ENCODE results near the gene EXTL2.
A peak's percentile ranks its signal among the peaks of the same experiment; 100 is the strongest.
"Not testable (repeated sequence)": the region's sequence is repeated elsewhere in the genome, so short reads cannot be mapped to it uniquely, and the experiment has no call there.

Gene EXTL2

GRCh38 chr1:100903777-100904176 lies 9.1 kb upstream of the EXTL2 start:
- Histone ChIP-seq H3K4me3 (ENCODE audit: extremely low read depth, insufficient read depth, low read length, poor library complexity, severe bottlenecking) (no peak overlapping the region), H3K36me3 (ENCODE audit: control insufficient read depth, insufficient read depth, low read length) (peaks cover 50% of the 10 kb centered on the region), H3K9me3 (ENCODE audit: control insufficient read depth, low read length) (no peaks in the 10 kb centered on the region), H3K4me1 (ENCODE audit: control insufficient read depth, insufficient read depth, low read length, poor library complexity, severe bottlenecking) (no peaks in the 10 kb centered on the region), H3K27ac (ENCODE audit: low read depth, low read length, severe bottlenecking) (no peak overlapping the region)
- WGBS, 2 experiments (ENCODE audit: insufficient coverage in 2 of 2) = 100% methylated on average over 1 of the region's 1 CpG

- no peak overlapping the region for H3K27ac ChIP-seq (ENCODE audit: low read depth, low read length, severe bottlenecking)
- no peaks in the 10 kb centered on the region for H3K4me1 ChIP-seq (ENCODE audit: control insufficient read depth, insufficient read depth, low read length, poor library complexity, severe bottlenecking)
- no peaks in the 10 kb centered on the region for H3K9me3 ChIP-seq (ENCODE audit: control insufficient read depth, low read length)
- 100% methylated on average over 1 of the region's 1 CpG; no CpG with 5 or more reads in 1 of the 2 experiments for WGBS, 2 experiments (ENCODE audit: insufficient coverage in 2 of 2)
- H3K36me3 ChIP-seq (ENCODE audit: control insufficient read depth, insufficient read depth, low read length) = peaks cover 43% of the 10 kb centered on the region
- no peak overlapping the region for H3K4me3 ChIP-seq (ENCODE audit: extremely low read depth, insufficient read depth, low read length, poor library complexity, severe bottlenecking)
Observed at GRCh38 chr1:100902365-100902764, 7.7 kb upstream of the EXTL2 start.

GRCh38 chr1:100896481-100896982 lies 1.9 kb upstream of the EXTL2 start:
- no peaks in the 10 kb centered on the region for H3K4me1 ChIP-seq (ENCODE audit: control insufficient read depth, insufficient read depth, low read length, poor library complexity, severe bottlenecking)
- no peaks in the 10 kb centered on the region for H3K9me3 ChIP-seq (ENCODE audit: control insufficient read depth, low read length)
- peaks cover 24% of the 10 kb centered on the region for H3K36me3 ChIP-seq (ENCODE audit: control insufficient read depth, insufficient read depth, low read length)
- H3K4me3 ChIP-seq (ENCODE audit: extremely low read depth, insufficient read depth, low read length, poor library complexity, severe bottlenecking) = peak overlapping the region; percentile 94
- WGBS, 2 experiments (ENCODE audit: insufficient coverage in 2 of 2) = 0 to 2% methylated on average over 7 to 10 of the region's 12 CpGs
- H3K27ac ChIP-seq (ENCODE audit: low read depth, low read length, severe bottlenecking) = peak overlapping the region; percentile 84

GRCh38 chr1:100895540-100896480 lies 1.2 kb upstream of the EXTL2 start, which contains the start of gene SLC30A7:
TSS of gene SLC30A7 (plus strand) at chr1:100896090. CDS start at chr1:100896263, 173 bp downstream.
- H3K27ac ChIP-seq (ENCODE audit: low read depth, low read length, severe bottlenecking) = peak within 1 kb of the TSS; percentile 97
- 0 to 1% methylated on average over 27 of the region's 62 CpGs for WGBS, 2 experiments (ENCODE audit: insufficient coverage in 2 of 2)
- peaks cover 32% of the 10 kb centered on the region for H3K36me3 ChIP-seq (ENCODE audit: control insufficient read depth, insufficient read depth, low read length)
- peaks cover 4% of the 10 kb centered on the region for H3K9me3 ChIP-seq (ENCODE audit: control insufficient read depth, low read length)
- peak within 1 kb of the TSS; percentile 94 for H3K4me3 ChIP-seq (ENCODE audit: extremely low read depth, insufficient read depth, low read length, poor library complexity, severe bottlenecking)
- no peaks in the 10 kb centered on the region for H3K4me1 ChIP-seq (ENCODE audit: control insufficient read depth, insufficient read depth, low read length, poor library complexity, severe bottlenecking)

- no peak overlapping the region for H3K27ac ChIP-seq (ENCODE audit: low read depth, low read length, severe bottlenecking)
- H3K4me1 ChIP-seq (ENCODE audit: control insufficient read depth, insufficient read depth, low read length, poor library complexity, severe bottlenecking) = no peaks in the 10 kb centered on the region
- H3K9me3 ChIP-seq (ENCODE audit: control insufficient read depth, low read length) = peaks cover 16% of the 10 kb centered on the region
- no CpG with 5 or more reads among the region's 2 CpGs for WGBS, 2 experiments (ENCODE audit: insufficient coverage in 2 of 2)
- peak overlapping the region; percentile 94 for H3K4me3 ChIP-seq (ENCODE audit: extremely low read depth, insufficient read depth, low read length, poor library complexity, severe bottlenecking)
- peaks cover 39% of the 10 kb centered on the region for H3K36me3 ChIP-seq (ENCODE audit: control insufficient read depth, insufficient read depth, low read length)
Observed at GRCh38 chr1:100893718-100894117, 924 bp downstream of the EXTL2 start.

- WGBS, 2 experiments (ENCODE audit: insufficient coverage in 2 of 2) = 100% methylated on average over 1 of the region's 3 CpGs
- Histone ChIP-seq H3K9me3 (ENCODE audit: control insufficient read depth, low read length) (peaks cover 22% of the 10 kb centered on the region), H3K4me1 (ENCODE audit: control insufficient read depth, insufficient read depth, low read length, poor library complexity, severe bottlenecking) (no peaks in the 10 kb centered on the region), H3K27ac (ENCODE audit: low read depth, low read length, severe bottlenecking) (no peak overlapping the region), H3K4me3 (ENCODE audit: extremely low read depth, insufficient read depth, low read length, poor library complexity, severe bottlenecking) (no peak overlapping the region), H3K36me3 (ENCODE audit: control insufficient read depth, insufficient read depth, low read length) (peaks cover 44% of the 10 kb centered on the region)
Observed at GRCh38 chr1:100892554-100892953, 2.1 kb downstream of the EXTL2 start.

GRCh38 chr1:100891380-100891779 lies 3.3 kb downstream of the EXTL2 start:
- H3K27ac ChIP-seq (ENCODE audit: low read depth, low read length, severe bottlenecking) = no peak overlapping the region
- WGBS, 2 experiments (ENCODE audit: insufficient coverage in 2 of 2) = 94 to 100% methylated on average over 1 of the region's 1 CpG
- no peak overlapping the region for H3K4me3 ChIP-seq (ENCODE audit: extremely low read depth, insufficient read depth, low read length, poor library complexity, severe bottlenecking)
- H3K9me3 ChIP-seq (ENCODE audit: control insufficient read depth, low read length) = peaks cover 22% of the 10 kb centered on the region
- no peaks in the 10 kb centered on the region for H3K4me1 ChIP-seq (ENCODE audit: control insufficient read depth, insufficient read depth, low read length, poor library complexity, severe bottlenecking)
- peaks cover 53% of the 10 kb centered on the region for H3K36me3 ChIP-seq (ENCODE audit: control insufficient read depth, insufficient read depth, low read length)

GRCh38 chr1:100889869-100890482 lies 4.7 kb downstream of the EXTL2 start:
- H3K4me3 ChIP-seq (ENCODE audit: extremely low read depth, insufficient read depth, low read length, poor library complexity, severe bottlenecking) = not testable (repeated sequence)
- 83 to 89% methylated on average over 2 of the region's 2 CpGs for WGBS, 2 experiments (ENCODE audit: insufficient coverage in 2 of 2)

GRCh38 chr1:100889007-100889406 lies 5.6 kb downstream of the EXTL2 start:
- H3K36me3 ChIP-seq (ENCODE audit: control insufficient read depth, insufficient read depth, low read length) = peaks cover 53% of the 10 kb centered on the region
- not testable (repeated sequence) for H3K4me1 ChIP-seq (ENCODE audit: control insufficient read depth, insufficient read depth, low read length, poor library complexity, severe bottlenecking); H3K4me3 ChIP-seq (ENCODE audit: extremely low read depth, insufficient read depth, low read length, poor library complexity, severe bottlenecking); H3K27ac ChIP-seq (ENCODE audit: low read depth, low read length, severe bottlenecking)
- H3K9me3 ChIP-seq (ENCODE audit: control insufficient read depth, low read length) = peaks cover 22% of the 10 kb centered on the region
- 83 to 100% methylated on average over 1 of the region's 1 CpG for WGBS, 2 experiments (ENCODE audit: insufficient coverage in 2 of 2)

More at GRCh38 chr1:100889869-100890482, 4.7 kb downstream of the EXTL2 start:
- Histone ChIP-seq H3K36me3 (ENCODE audit: control insufficient read depth, insufficient read depth, low read length) (peaks cover 53% of the 10 kb centered on the region), H3K9me3 (ENCODE audit: control insufficient read depth, low read length) (peaks cover 22% of the 10 kb centered on the region)
- H3K27ac ChIP-seq (ENCODE audit: low read depth, low read length, severe bottlenecking); H3K4me1 ChIP-seq (ENCODE audit: control insufficient read depth, insufficient read depth, low read length, poor library complexity, severe bottlenecking): not testable (repeated sequence)

- Histone ChIP-seq H3K36me3 (ENCODE audit: control insufficient read depth, insufficient read depth, low read length) (peaks cover 20% of the 10 kb centered on the region), H3K27ac (ENCODE audit: low read depth, low read length, severe bottlenecking) (no peak overlapping the region), H3K4me1 (ENCODE audit: control insufficient read depth, insufficient read depth, low read length, poor library complexity, severe bottlenecking) (no peaks in the 10 kb centered on the region), H3K4me3 (ENCODE audit: extremely low read depth, insufficient read depth, low read length, poor library complexity, severe bottlenecking) (no peak overlapping the region), H3K9me3 (ENCODE audit: control insufficient read depth, low read length) (peaks cover 7% of the 10 kb centered on the region)
- 67 to 96% methylated on average over 1 to 3 of the region's 4 CpGs for WGBS, 2 experiments (ENCODE audit: insufficient coverage in 2 of 2)
Observed at GRCh38 chr1:100883963-100884362, 10.7 kb downstream of the EXTL2 start.
